IgD-negative memory B cell (primary cell): ENCODE measurements around the gene PSMD1. TPM values are rescaled to one million over a fixed set of nuclear protein-coding genes. Genes with fewer than 3 reads are reported as not detected.

ENCODE experiments used
- H3K27ac Mint-ChIP-seq, 3 donors: one replicate each; pipeline ENCODE4 v1.8.0; 2020 to 2022; ENCODE audit warnings: mild to moderate bottlenecking in 3 of 3, mixed read lengths in 3 of 3, moderate library complexity in 1 of 3
- H3K27me3 Mint-ChIP-seq: one replicate; pipeline ENCODE4 v1.8.0; 2021; ENCODE audit warnings: mixed read lengths
- H3K36me3 Mint-ChIP-seq: one replicate; pipeline ENCODE4 v1.8.0; 2020; ENCODE audit warnings: mild to moderate bottlenecking, mixed read lengths
- H3K4me1 Mint-ChIP-seq, 3 donors: one replicate each; pipeline ENCODE4 v1.8.0; 2020 to 2022; ENCODE audit warnings: mixed read lengths in 3 of 3, mild to moderate bottlenecking in 1 of 3
- H3K4me3 Mint-ChIP-seq, 4 donors: one replicate each; pipeline ENCODE4 v1.8.0; 2020 to 2022; ENCODE audit warnings: mild to moderate bottlenecking in 4 of 4, mixed read lengths in 4 of 4, moderate library complexity in 3 of 4
- H3K9me3 Mint-ChIP-seq, 3 donors: one replicate each; pipeline ENCODE4 v1.8.0; 2020 to 2021; ENCODE audit warnings: mixed read lengths in 3 of 3, mild to moderate bottlenecking in 1 of 3
- polyA plus RNA-seq: library from polyadenylated mRNA; unstranded; fragments of 300-500 nt; fragmentation: Illumina TruSeq; gene quantifications from one replicate; pipeline ENCODE4 v1.2.3, GENCODE V29; 2021

Gene PSMD1
- polyA plus RNA-seq, 1 donor from 2014 or later = 38.3 TPM

GRCh38 chr2:231028889-231029288, 27.8 kb upstream of the PSMD1 start:
- Mint-ChIP-seq H3K36me3 (no peaks in the 10 kb centered on the region), H3K27me3 (peaks cover 11% of the 10 kb centered on the region), H3K4me1 (peaks cover 0 to 3% (median 0%) of the 10 kb centered on the region in 3 donors), H3K9me3 (peaks cover 0 to 2% (median 0%) of the 10 kb centered on the region in 3 donors), H3K4me3 (no peak overlapping the region), H3K27ac (no peak overlapping the region)

GRCh38 chr2:231029563-231029962, 27.1 kb upstream of the PSMD1 start:
- Mint-ChIP-seq H3K36me3 (no peaks in the 10 kb centered on the region), H3K4me3 (no peak overlapping the region), H3K9me3 (peaks cover 0 to 2% (median 0%) of the 10 kb centered on the region in 3 donors)

GRCh38 chr2:231030725-231031124, 25.9 kb upstream of the PSMD1 start:
- peaks cover 0 to 2% (median 0%) of the 10 kb centered on the region in 3 donors for H3K9me3 Mint-ChIP-seq
- H3K4me1 Mint-ChIP-seq = peaks cover 4 to 8% (median 7%) of the 10 kb centered on the region in 3 donors
- H3K27ac Mint-ChIP-seq = no peak overlapping the region
- peaks cover 8% of the 10 kb centered on the region for H3K27me3 Mint-ChIP-seq
- H3K4me3 Mint-ChIP-seq = no peak overlapping the region
- H3K36me3 Mint-ChIP-seq = no peaks in the 10 kb centered on the region

More at GRCh38 chr2:231029563-231029962, 27.1 kb upstream of the PSMD1 start:
- Mint-ChIP-seq H3K4me1 (peaks cover 4 to 7% (median 6%) of the 10 kb centered on the region in 3 donors), H3K27me3 (peaks cover 8% of the 10 kb centered on the region), H3K27ac (peak overlapping the region in 1 of 3 donors; percentile 4)

- Mint-ChIP-seq H3K36me3 (no peaks in the 10 kb centered on the region), H3K9me3 (peaks cover 0 to 3% (median 0%) of the 10 kb centered on the region in 3 donors), H3K27me3 (peaks cover 20% of the 10 kb centered on the region), H3K4me3 (peak overlapping the region in 1 of 4 donors; percentile 52), H3K27ac (no peak overlapping the region), H3K4me1 (peaks cover 7 to 12% (median 9%) of the 10 kb centered on the region in 3 donors)
Measured at GRCh38 chr2:231032575-231033140, 24.0 kb upstream of the PSMD1 start.

GRCh38 chr2:231033147-231034132, 23.2 kb upstream of the PSMD1 start:
- Mint-ChIP-seq H3K9me3 (peaks cover 0 to 3% (median 0%) of the 10 kb centered on the region in 3 donors), H3K4me3 (peak overlapping the region in 1 of 4 donors; percentile 52), H3K27ac (no peak overlapping the region), H3K4me1 (peaks cover 7 to 12% (median 9%) of the 10 kb centered on the region in 3 donors), H3K27me3 (peaks cover 21% of the 10 kb centered on the region), H3K36me3 (no peaks in the 10 kb centered on the region)

- peaks cover 0 to 3% (median 0%) of the 10 kb centered on the region in 3 donors for H3K9me3 Mint-ChIP-seq
- peaks cover 7 to 12% (median 12%) of the 10 kb centered on the region in 3 donors for H3K4me1 Mint-ChIP-seq
- no peaks in the 10 kb centered on the region for H3K36me3 Mint-ChIP-seq
- peaks cover 27% of the 10 kb centered on the region for H3K27me3 Mint-ChIP-seq
- H3K4me3 Mint-ChIP-seq = no peak overlapping the region
- peak overlapping the region in 1 of 3 donors; percentile 36 for H3K27ac Mint-ChIP-seq
Measured at GRCh38 chr2:231034291-231034882, 22.3 kb upstream of the PSMD1 start.

GRCh38 chr2:231036131-231036530, 20.5 kb upstream of the PSMD1 start:
- Mint-ChIP-seq H3K36me3 (no peaks in the 10 kb centered on the region), H3K27ac (no peak overlapping the region), H3K9me3 (peaks cover 0 to 4% (median 0%) of the 10 kb centered on the region in 3 donors), H3K4me1 (peaks cover 7 to 12% (median 12%) of the 10 kb centered on the region in 3 donors), H3K27me3 (peaks cover 33% of the 10 kb centered on the region), H3K4me3 (peak overlapping the region in 2 of 4 donors; percentile 18 to 60)

GRCh38 chr2:231036578-231037106, 20.0 kb upstream of the PSMD1 start:
- no peaks in the 10 kb centered on the region for H3K36me3 Mint-ChIP-seq
- H3K27me3 Mint-ChIP-seq = peaks cover 38% of the 10 kb centered on the region
- peaks cover 0 to 4% (median 0%) of the 10 kb centered on the region in 3 donors for H3K9me3 Mint-ChIP-seq
- peaks cover 7 to 12% (median 12%) of the 10 kb centered on the region in 3 donors for H3K4me1 Mint-ChIP-seq
- H3K4me3 Mint-ChIP-seq = peak overlapping the region; percentile 18 to 80 (median 50)
- no peak overlapping the region for H3K27ac Mint-ChIP-seq

GRCh38 chr2:231037202-231037730, 19.4 kb upstream of the PSMD1 start, which contains the start of gene C2orf72:
C2orf72 (plus strand) TSS chr2:231037523; CDS start chr2:231037566, 43 bp downstream.
- Mint-ChIP-seq H3K27me3 (peaks cover 38% of the 10 kb centered on the region), H3K36me3 (no peaks in the 10 kb centered on the region), H3K27ac (no peak within 1 kb of the TSS), H3K4me3 (peak within 1 kb of the TSS; percentile 18 to 80 (median 63)), H3K4me1 (peaks cover 7 to 12% (median 12%) of the 10 kb centered on the region in 3 donors), H3K9me3 (peaks cover 0 to 4% (median 0%) of the 10 kb centered on the region in 3 donors)

GRCh38 chr2:231037731-231038482, 18.8 kb upstream of the PSMD1 start:
- peaks cover 0 to 4% (median 0%) of the 10 kb centered on the region in 3 donors for H3K9me3 Mint-ChIP-seq
- H3K36me3 Mint-ChIP-seq = no peaks in the 10 kb centered on the region
- H3K27ac Mint-ChIP-seq = no peak overlapping the region
- peaks cover 38% of the 10 kb centered on the region for H3K27me3 Mint-ChIP-seq
- H3K4me1 Mint-ChIP-seq = peaks cover 7 to 12% (median 9%) of the 10 kb centered on the region in 3 donors
- H3K4me3 Mint-ChIP-seq = peak overlapping the region in 1 of 4 donors; percentile 54

GRCh38 chr2:231038483-231039293, 18.0 kb upstream of the PSMD1 start:
- H3K9me3 Mint-ChIP-seq = peaks cover 0 to 4% (median 0%) of the 10 kb centered on the region in 3 donors
- H3K4me3 Mint-ChIP-seq = peak overlapping the region in 3 of 4 donors; percentile 49 to 72 (median 54)
- H3K4me1 Mint-ChIP-seq = peaks cover 7 to 12% (median 9%) of the 10 kb centered on the region in 3 donors
- H3K27me3 Mint-ChIP-seq = peaks cover 37% of the 10 kb centered on the region
- H3K36me3 Mint-ChIP-seq = no peaks in the 10 kb centered on the region
- H3K27ac Mint-ChIP-seq = no peak overlapping the region

- Mint-ChIP-seq H3K9me3 (peaks cover 0 to 4% (median 0%) of the 10 kb centered on the region in 3 donors), H3K36me3 (no peaks in the 10 kb centered on the region), H3K4me3 (peak overlapping the region in 1 of 4 donors; percentile 60), H3K4me1 (peaks cover 6 to 9% (median 8%) of the 10 kb centered on the region in 3 donors), H3K27ac (no peak overlapping the region), H3K27me3 (peaks cover 37% of the 10 kb centered on the region)
Measured at GRCh38 chr2:231039294-231039664, 17.4 kb upstream of the PSMD1 start.
